ENCODE data around the gene CMSS1.

DNA sequence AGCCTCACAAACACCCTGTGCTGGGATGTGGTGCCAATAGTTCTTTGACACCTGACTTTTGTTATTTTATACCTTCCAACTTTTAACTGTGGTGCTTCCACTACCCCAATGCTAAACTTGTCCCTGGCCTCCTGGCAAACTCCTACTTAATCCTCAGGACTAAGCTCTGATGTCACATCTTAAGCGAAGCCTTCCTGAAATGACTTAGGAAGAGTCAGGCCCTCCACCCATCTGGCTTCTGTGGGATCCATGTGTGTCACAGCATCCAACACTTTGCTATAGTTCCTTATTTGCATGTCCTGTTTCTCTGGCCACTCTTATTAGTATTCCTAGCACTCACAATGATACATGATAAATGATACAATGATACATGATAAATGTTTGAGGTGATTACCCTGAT is 163.5 kb downstream of the CMSS1 start:
- TF ChIP-seq SIN3A (IDR thresholded peaks at IDR 0.05; ENCODE audit: borderline replicate concordance, insufficient read depth, low read length) (no peak), POLR2AphosphoS5 (IDR thresholded peaks at IDR 0.05; ENCODE audit: low read depth, low read length) (no peak), TAF1 (IDR thresholded peaks at IDR 0.05; ENCODE audit: borderline replicate concordance, insufficient read depth, low read length) (no peak), REST (IDR thresholded peaks at IDR 0.05; ENCODE audit: insufficient read depth in 1 of 2, low read depth in 2 of 2, low read length in 2 of 2) (no peak), FOXP2 (optimal IDR thresholded peaks at IDR 0.05; ENCODE audit: borderline replicate concordance, extremely low read depth, extremely low read length, insufficient read depth) (no peak)
